ENCODE data around the gene CEP295NL. TPM values are rescaled to one million over a fixed set of nuclear protein-coding genes. Genes with fewer than 3 reads are reported as not detected.

Gene CEP295NL
- total RNA-seq, 4 donors from 2014 or later = 1.8 to 14.5 (median 3.8) TPM; not detected in 1

DNA sequence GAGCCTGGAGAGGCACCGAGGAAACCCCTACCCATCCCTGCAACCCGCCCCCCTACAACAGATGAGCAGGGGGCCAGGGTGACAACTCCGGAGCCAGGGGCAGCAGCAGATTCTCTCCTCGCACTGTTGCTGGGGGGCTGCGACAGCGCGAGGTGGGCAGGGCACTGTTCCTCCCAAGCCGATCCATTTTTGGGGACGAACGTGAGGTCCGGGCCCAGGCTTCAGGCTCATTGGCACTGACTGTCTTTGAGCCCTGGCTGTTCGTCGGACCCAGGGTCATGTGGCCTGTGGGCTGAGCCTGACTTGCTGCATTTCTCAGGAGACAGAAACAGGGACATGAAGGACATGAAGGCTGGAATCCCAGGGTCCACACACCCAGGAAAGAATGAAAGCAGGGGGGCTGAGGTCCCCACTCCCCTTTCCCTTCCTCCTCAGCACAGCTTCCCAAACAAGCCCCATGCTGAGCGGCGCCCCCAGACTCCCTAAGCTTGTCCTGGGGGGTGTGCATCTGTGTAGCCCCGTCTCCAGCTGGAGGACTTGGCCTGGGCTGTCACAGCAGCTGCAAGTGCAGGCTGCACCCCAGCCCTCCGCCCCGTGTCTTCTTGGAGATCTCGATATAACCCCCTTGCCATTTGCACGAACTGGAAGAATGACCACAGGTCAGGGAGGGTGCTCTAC lies 18.7 kb downstream of the CEP295NL start:
- DNase-seq = peak in 1 of 2 donors; percentile 37
- Histone ChIP-seq H3K27me3 (no peaks in the 10 kb centered on the region), H3K4me1 (peaks cover 20 to 34% of the 10 kb centered on the region in 2 donors), H3K27ac (peak overlapping the region; percentile 89 to 98), H3K4me3 (peak overlapping the region; percentile 24 to 26), H3K9me3 (no peaks in the 10 kb centered on the region), H3K36me3 (no peaks in the 10 kb centered on the region)
- intact Hi-C loops (cut with DNase I; ENCODE audit: low total_unique reads) = no loop called here
- TF ChIP-seq, protein P1, sequence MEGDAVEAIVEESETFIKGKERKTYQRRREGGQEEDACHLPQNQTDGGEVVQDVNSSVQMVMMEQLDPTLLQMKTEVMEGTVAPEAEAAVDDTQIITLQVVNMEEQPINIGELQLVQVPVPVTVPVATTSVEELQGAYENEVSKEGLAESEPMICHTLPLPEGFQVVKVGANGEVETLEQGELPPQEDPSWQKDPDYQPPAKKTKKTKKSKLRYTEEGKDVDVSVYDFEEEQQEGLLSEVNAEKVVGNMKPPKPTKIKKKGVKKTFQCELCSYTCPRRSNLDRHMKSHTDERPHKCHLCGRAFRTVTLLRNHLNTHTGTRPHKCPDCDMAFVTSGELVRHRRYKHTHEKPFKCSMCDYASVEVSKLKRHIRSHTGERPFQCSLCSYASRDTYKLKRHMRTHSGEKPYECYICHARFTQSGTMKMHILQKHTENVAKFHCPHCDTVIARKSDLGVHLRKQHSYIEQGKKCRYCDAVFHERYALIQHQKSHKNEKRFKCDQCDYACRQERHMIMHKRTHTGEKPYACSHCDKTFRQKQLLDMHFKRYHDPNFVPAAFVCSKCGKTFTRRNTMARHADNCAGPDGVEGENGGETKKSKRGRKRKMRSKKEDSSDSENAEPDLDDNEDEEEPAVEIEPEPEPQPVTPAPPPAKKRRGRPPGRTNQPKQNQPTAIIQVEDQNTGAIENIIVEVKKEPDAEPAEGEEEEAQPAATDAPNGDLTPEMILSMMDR (IDR thresholded peaks at IDR 0.05) = no peak
- peak in 1 of 2 donors; percentile 2 for TF ChIP-seq POLR2A (IDR thresholded peaks at IDR 0.05)

DNA sequence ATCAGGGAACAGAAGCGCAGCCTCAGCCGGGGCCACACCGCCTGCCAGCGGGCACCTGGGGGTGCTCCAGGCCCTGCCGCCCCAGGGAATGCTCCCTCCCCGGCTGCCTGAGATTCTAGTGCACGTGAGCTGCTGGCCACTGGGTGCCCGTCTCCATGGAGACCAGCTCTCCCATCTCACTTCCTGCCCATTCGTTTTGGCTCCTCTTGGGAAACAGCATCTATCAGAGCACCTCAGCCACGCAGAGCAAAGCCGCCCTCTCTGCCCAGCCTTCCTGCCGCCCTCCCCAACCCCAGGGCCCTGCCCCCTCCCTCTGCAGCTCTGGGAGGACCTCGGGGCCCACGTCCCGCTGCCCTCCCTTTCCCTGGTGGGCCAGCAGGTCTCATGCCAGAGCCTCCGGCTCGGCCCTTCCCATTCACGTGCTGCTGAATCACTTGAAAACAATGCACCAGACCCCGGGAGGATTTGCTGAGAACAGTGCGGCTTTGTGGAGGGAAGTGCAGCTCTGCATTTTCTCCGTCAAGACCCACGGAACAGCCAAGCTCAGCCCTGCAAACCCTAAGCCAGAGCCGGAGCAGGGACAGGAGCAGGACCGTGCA lies 19.4 kb downstream of the CEP295NL start:
- H3K27ac ChIP-seq = peak overlapping the region; percentile 89 to 98
- no peaks in the 10 kb centered on the region for H3K9me3 ChIP-seq
- peak; percentile 88 to 92 for DNase-seq
- peaks cover 20 to 38% of the 10 kb centered on the region in 2 donors for H3K4me1 ChIP-seq
- H3K36me3 ChIP-seq = no peaks in the 10 kb centered on the region
- peak; percentile 69 to 79 for TF ChIP-seq POLR2A (IDR thresholded peaks at IDR 0.05)
- TF ChIP-seq, protein P1 (IDR thresholded peaks at IDR 0.05) = peak in 1 of 4 experiments; percentile 13
- H3K4me3 ChIP-seq = peak overlapping the region; percentile 24 to 26
- no peaks in the 10 kb centered on the region for H3K27me3 ChIP-seq
- intact Hi-C loops (cut with DNase I; ENCODE audit: low total_unique reads) = no loop called here

DNA sequence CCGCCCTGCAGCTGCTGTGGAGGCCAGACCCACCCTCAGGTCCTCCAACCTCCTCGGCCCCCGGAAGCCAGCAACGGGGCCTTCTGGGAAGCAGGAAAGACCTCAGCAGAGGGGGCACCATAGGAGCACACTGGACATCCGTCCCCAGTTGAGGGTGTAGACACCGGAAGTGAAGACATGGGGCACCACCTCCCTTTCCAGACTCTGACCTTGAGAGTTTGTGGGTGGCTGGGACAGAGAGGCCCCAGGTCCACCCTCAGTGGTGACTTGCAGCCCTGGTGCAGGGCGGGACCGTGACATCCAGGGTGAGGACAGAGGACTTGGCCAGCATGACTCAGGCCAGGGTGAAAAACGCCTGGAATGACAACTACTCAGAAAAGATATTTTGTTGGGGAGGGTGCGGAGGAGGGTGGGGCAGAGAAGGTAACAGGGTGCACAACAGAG lies 19.9 kb downstream of the CEP295NL start:
- intact Hi-C loops (cut with DNase I; ENCODE audit: low total_unique reads) = no loop called here
- Histone ChIP-seq H3K4me1 (peaks cover 20 to 38% of the 10 kb centered on the region in 2 donors), H3K27me3 (no peaks in the 10 kb centered on the region), H3K9me3 (no peaks in the 10 kb centered on the region), H3K36me3 (no peaks in the 10 kb centered on the region), H3K4me3 (peak overlapping the region; percentile 24 to 26), H3K27ac (peak overlapping the region; percentile 89 to 98)
- TF ChIP-seq POLR2A (IDR thresholded peaks at IDR 0.05) = no peak
- TF ChIP-seq, protein P1 (IDR thresholded peaks at IDR 0.05) = no peak
- peak; percentile 80 for DNase-seq

DNA sequence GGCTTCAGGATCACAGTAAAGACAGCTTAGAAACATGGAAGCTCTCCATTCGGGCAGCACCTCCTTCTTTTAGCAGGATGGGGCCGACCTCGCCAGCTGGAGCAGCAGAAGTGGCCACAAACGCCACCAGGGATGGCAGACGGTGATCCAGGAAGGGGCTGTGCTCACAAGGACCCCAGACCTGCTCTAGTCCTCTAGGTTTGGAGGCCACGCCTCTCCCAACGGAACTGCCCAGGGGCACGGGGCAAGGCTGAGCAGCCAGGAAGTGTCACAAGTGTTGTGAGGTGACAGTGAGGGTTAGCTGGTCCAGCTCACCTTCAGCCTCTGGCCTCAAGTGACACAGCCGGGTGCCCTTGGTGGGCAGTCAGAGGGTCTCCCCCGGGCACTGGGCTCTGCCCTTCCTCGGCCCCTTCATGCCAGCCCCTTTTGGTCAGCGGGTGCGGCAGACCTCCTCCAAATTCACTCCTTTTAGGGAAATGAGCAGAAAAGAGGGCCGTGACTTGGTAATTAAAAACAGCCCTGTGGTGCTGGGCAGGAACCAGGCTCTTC lies 20.4 kb downstream of the CEP295NL start:
- H3K4me3 ChIP-seq = peak overlapping the region; percentile 24 to 26
- peak overlapping the region; percentile 89 to 98 for H3K27ac ChIP-seq
- H3K4me1 ChIP-seq = peaks cover 20 to 38% of the 10 kb centered on the region in 2 donors
- TF ChIP-seq, protein P1 (IDR thresholded peaks at IDR 0.05) = no peak
- TF ChIP-seq POLR2A (IDR thresholded peaks at IDR 0.05) = no peak
- intact Hi-C loops (cut with DNase I; ENCODE audit: low total_unique reads) = no loop called here
- H3K9me3 ChIP-seq = no peaks in the 10 kb centered on the region
- no peaks in the 10 kb centered on the region for H3K27me3 ChIP-seq
- no peaks in the 10 kb centered on the region for H3K36me3 ChIP-seq
- DNase-seq = no peak

Measured in uterus (tissue), 4 donors.